Dedifferentiated amniotic fluid mesenchymal stem cell (primary cell): ENCODE data around the gene POU3F2.
A peak's percentile ranks its signal among the peaks of the same experiment; 100 is the strongest.

ENCODE experiments used
- DNase-seq: peaks from one replicate; pipeline ENCODE4 v3.0.0-alpha.2; 2016; ENCODE audit errors: extremely low spot score

The POU3F2 gene

GRCh38 chr6:98844244-98845210 is 10.2 kb downstream of the POU3F2 start:
- no peak for DNase-seq

GRCh38 chr6:98845211-98846020 is 11.0 kb downstream of the POU3F2 start:
- peak; percentile 79 for DNase-seq

GRCh38 chr6:98846021-98846380 is 11.6 kb downstream of the POU3F2 start:
- DNase-seq: no peak

GRCh38 chr6:98847416-98847778 is 13.0 kb downstream of the POU3F2 start:
- DNase-seq: no peak

GRCh38 chr6:98847779-98848538 is 13.6 kb downstream of the POU3F2 start:
- no peak for DNase-seq

- no peak for DNase-seq
Observed at GRCh38 chr6:98848539-98849242, 14.3 kb downstream of the POU3F2 start.

- DNase-seq: no peak
Observed at GRCh38 chr6:98864497-98864896, 30.1 kb downstream of the POU3F2 start.

- peak; percentile 45 for DNase-seq
Observed at GRCh38 chr6:98871057-98871456, 36.7 kb downstream of the POU3F2 start.

GRCh38 chr6:98871821-98872220 is 37.4 kb downstream of the POU3F2 start:
- no peak for DNase-seq

GRCh38 chr6:98875375-98875774 is 41.0 kb downstream of the POU3F2 start:
- no peak for DNase-seq

- peak; percentile 26 for DNase-seq
Observed at GRCh38 chr6:98877250-98877649, 42.9 kb downstream of the POU3F2 start.

- no peak for DNase-seq
Observed at GRCh38 chr6:98880486-98880885, 46.1 kb downstream of the POU3F2 start.

- DNase-seq: no peak
Observed at GRCh38 chr6:98885330-98885729, 51.0 kb downstream of the POU3F2 start.

GRCh38 chr6:98887650-98888049 is 53.3 kb downstream of the POU3F2 start:
- no peak for DNase-seq
